DMS53 treated with DMSO at 0.1 percent for 48 hours (cell line): ENCODE data around the gene PCBP1.
"Not testable (repeated sequence)": the region's sequence is repeated elsewhere in the genome, so short reads cannot be mapped to it uniquely, and the experiment has no call there.

Experiments used
- DNase-seq: peaks from one replicate; lab custom pipeline; 2025; ENCODE audit not compliant: unreplicated experiment; lab: John Stamatoyannopoulos, UW

The PCBP1 gene

DNA sequence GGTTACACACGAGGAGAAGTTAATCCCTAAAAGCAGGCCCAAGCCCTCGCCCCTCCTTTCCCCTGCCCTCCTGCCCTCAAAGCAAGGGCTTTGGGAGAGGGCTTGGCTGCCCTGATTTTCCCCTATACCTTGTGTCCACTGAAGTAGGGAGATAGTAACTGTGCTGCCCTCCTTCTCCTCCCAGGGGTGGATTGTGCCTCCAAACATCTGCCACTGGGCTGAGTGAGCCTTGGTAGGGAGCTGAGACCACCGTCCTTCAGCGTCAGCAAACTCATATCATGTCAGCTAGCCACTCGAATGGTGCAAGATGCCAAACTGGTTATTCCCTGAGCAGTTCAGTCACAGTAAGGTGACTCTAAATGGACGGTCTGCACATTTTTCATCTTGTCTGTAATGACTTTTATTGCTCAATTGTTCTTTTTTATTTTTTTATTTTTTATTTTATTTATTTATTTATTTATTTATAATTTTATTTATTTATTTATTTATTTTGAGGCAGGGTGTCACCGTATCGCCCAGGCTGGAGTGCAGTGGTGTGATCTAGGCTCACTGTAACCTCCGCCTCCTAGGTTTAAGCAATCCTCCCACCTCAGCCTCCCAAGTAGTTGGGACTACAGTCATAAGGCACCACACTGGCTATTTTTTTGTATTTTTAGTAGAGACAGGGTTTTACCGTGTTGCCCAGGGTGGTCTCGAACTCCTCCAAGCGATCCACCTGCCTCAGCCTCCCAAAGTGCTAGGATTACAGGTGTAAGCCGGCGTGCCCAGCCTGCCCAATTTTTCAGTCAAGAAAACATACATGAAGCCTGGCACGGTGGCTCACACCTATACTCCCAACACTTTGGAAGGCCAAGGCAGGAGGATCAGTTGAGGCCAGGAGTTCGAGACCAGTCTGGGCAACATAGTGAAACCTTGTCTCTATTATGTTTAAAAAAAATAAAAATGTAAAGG, 8.7 kb downstream of the PCBP1 start:
- DNase-seq, result no peak

DNA sequence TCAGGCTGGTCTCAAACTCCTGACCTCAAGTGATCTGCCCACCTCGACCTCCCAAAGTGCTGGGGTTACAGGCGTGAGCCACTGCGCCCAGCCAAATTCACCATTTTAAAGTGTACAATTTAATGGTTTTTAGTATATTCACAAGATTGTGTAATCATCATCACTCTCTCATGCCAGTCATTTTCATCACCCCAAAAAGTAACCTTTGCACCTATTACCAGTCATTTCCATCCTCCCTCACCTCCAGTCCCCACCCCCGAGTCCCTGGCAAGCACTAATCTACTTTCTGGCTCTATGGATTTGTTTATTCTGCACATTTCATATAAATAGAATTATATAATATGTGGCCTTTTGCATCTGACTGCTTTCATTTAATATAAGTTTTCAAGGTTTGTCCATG, 10.8 kb downstream of the PCBP1 start:
- DNase-seq, result no peak

DNA sequence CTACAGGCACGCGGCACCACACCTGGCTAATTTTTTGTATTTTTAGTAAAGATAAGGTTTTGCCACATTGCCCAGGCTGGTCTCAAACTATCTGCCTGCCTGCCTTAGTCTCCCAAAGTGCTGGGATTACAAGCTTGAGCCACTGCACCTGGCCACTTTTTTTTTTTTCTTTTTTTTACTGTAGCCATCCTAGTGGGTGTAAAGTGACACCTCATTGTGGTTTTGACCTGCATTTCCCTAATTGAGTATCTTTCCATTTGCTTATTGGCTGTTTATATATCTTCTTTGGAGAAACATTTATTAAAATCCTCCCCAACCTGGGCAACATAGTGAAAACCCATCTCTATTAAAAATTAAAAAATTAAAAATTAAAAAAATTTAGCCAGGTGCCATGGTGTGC, 12.0 kb downstream of the PCBP1 start:
- DNase-seq, result no peak

DNA sequence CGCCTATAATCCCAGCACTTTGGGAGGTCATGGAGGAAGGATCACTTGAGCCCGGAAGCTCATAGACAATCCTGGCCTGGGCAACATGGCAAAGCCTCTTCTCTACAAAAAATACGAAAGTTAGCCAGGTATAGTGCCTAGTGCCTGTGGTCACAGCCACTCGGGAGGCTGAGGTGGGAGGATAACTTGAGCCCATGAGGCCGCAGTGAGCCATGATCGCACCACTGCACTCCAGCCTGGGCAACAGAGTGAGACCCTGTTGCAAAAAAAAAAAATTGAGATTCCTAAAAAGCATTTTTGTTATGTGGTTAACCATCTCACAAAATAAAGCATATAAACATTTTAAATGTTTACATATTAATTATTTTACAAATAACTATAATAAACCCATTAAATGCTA, 13.9 kb downstream of the PCBP1 start:
- DNase-seq, result no peak

DNA sequence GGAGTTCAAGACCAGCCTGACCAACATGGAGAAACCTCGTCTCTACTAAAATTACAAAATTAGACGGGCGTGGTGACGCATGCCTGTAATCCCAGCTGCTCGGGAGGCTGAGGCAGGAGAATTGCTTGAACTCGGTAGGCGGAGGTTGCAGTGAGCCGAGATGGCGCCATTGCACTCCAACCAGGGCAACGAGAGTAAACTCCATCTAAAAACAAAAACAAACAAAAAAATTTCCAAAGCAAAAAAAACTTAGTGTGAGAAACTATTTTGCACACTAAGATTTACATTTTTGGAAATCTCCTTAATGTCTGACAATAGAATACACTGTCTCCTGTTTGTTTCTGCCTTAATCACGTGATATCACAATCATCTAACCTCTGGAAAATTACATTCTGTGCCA, 14.4 kb downstream of the PCBP1 start:
- DNase-seq, result not testable (repeated sequence)

DNA sequence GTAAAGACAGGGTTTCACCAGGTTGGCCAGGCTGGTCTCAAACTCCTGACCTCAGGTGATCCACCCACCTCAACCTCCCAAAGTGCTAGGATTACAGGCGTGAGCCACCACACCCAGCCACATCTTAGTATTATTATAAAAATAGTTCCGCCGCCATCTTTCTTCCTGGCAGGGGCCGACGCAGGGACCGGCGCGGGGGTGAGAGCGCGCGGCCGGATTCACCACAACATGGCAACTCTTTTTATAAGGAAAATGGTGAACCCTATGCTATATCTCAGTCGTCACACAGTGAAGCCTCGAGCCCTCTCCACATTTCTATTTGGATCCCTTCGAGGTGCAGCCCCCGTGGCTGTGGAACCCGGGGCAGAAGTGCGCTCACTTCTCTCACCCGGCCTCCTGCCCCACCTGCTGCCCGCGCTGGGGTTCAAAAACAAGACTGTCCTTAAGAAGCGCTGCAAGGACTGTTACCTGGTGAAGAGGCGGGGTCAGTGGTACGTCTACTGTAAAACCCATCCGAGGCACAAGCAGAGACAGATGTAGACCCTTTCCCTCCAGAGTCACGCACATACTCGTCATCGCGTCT, 15.1 kb downstream of the PCBP1 start:
- not testable (repeated sequence) for DNase-seq

DNA sequence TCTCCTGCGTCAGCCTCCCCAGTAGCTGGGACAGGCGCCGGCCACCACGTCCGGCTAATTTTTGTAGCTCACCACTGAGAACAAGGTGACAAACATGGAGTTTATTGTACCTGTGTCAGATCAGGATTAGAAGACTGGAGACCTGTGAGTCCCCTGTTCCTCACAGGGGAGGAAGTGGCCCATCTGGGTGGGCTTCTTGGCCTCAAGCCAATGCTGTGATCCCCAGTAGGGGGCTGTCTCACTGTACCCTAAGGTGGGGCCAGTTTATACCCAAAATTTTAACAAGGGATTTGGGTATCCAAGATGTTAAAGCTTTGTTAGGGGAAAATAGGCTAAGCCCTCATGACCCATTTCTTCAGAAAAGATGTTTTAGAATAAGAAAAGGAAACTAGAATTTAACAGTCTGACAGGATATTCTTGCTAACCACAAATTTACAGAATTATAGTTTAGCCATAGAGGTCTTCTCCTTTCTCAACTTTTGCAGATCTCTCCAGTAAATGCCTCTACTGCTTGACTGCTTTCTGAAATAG, 16.3 kb downstream of the PCBP1 start:
- no peak for DNase-seq

DNA sequence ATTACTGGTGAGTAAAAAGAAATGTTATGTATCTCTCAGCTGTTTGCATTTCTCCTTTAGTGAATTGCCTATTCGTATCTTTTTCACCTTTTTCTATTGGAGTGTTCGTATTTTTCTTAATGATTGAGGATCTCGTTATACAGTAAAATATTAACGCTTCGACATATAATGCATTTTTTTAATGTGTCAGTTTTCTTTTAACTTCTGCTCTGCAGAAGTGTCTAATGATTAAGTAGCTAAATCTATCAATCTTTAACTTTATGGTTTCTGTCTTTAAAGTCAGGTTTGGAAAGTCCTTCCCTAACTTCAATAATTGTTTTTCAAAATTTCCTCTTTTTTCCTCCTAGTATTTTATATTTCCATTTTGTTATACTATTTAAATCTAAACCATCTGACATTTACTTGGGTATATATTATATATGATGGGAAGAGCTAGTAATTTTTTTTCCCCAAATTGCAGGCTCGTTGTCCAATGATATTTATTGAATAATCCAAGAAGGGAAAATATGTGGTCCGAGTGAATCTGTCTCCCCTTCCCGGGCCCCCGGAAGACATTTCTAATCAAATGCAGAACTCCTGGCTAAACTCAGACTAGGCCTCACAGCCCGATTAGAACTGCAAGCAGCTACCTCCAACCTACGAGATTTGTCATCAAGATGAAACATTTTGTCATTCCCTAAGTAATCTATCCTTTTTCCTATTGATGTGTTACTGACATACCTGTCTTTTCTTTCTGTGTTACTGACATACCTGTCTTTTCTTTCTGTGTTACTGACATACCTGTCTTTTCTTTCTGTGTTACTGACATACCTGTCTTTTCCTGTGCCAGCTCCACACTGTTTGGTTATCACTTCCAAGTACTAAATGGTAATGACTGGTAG, 17.2 kb downstream of the PCBP1 start:
- no peak for DNase-seq

DNA sequence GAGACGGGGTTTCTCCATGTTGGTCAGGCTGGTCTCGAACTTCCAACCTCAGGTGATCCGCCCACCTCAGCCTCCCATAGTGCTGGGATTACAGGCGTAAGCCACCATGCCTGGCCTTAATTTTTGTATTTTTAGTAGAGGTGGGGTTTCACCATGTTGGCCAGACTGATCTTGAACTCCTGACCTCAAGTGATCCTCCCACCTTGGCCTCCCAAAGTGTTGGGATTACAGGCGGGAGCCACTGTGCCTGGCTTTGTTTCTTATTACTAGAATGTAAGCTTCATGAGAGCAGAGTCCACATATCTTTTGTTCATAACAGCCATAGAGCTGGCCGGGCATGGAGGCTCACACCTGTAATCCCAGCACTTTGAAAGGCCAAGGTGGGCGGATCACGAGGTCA, 18.9 kb downstream of the PCBP1 start:
- DNase-seq, result not testable (repeated sequence)

DNA sequence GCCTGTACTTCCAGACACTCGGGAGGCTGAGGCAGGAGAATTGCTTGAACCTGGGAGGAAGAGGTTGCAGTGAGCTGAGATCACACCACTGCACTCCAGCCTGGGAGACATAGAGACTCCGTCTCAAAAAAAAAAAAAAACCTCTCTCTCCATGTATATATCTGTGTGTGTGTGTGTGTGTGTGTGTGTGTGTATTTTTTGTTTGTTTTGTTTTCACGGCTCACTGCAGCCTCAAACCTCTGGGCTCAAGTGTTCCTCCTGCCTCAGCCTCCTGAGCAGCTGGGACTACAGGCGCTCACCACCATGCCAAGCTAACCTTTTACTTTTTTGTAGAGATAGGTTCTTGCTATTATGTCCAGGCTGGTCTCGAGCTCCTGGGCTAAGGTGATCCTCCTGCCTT, 23.1 kb downstream of the PCBP1 start:
- peak; percentile 21 for DNase-seq

DNA sequence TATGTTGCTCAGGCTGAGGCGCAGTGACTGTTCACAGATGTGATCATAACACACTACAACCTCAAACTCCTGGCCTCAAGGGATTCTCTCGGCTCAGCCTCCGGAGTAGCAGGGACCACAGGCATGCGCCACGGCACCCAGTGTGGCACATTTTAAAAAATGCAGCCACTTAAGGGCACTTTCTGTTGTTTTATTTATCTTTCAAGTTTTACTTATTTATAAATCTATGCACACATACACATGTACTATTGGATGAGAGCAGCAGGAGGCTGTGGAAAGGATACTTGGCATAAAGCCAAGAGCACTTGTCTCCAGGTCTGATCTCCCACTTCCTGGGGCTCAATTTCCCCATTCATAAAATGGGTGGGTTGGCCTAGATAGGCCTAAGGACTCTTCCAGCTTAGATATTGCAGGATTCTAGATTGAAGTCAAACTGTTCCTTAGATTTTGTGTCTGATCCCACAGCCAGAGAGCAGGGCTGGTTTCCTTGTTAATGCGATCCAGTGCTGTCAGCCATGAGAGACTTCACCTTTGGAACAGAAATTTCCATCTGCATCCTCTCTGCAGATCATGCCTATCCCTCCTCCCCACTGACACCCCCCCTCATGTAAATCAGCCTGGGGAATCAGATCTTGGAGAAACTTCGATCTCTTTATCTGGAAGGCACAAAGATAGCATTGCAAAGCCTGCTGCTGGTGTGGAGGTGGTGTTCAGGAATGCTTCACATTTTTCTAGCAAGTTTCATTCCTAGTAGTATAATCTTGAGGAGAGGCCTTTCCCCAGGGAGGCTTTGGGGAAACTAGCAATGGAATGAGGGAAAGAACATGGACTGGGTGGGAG, 24.7 kb downstream of the PCBP1 start:
- DNase-seq, result peak; percentile 29

DNA sequence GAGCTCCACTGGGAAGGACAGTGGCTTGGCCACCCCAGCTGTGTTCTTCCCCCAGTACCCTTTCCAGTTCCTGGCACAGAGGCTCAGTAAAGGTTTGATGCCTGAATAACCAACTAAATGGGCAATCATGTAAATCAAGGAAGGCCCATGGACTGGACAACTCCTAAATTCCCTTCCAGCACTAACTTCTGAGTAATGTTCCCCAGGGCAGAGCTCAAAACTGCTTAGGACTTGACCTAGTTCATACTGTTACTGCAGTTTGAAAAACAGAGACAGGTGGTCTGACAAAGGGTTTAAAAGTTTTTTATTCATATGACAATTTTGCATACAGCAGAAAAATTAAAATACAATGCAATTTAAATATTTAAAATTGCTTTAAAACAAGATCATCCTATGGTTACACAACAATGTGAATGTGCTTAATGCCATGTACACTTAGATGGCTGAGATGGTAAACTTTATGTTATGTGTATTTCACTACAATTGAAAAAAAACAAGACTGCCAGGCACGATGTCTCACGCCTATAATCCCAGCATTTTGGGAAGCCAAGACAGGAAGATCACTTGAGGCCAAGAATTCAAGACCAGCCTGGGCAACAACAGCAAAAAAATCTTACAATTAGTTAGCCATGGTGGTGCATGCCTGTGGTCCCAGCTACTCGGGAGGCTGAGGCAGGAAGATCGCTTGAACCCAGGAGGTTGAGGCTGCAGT, 26.2 kb downstream of the PCBP1 start:
- no peak for DNase-seq

DNA sequence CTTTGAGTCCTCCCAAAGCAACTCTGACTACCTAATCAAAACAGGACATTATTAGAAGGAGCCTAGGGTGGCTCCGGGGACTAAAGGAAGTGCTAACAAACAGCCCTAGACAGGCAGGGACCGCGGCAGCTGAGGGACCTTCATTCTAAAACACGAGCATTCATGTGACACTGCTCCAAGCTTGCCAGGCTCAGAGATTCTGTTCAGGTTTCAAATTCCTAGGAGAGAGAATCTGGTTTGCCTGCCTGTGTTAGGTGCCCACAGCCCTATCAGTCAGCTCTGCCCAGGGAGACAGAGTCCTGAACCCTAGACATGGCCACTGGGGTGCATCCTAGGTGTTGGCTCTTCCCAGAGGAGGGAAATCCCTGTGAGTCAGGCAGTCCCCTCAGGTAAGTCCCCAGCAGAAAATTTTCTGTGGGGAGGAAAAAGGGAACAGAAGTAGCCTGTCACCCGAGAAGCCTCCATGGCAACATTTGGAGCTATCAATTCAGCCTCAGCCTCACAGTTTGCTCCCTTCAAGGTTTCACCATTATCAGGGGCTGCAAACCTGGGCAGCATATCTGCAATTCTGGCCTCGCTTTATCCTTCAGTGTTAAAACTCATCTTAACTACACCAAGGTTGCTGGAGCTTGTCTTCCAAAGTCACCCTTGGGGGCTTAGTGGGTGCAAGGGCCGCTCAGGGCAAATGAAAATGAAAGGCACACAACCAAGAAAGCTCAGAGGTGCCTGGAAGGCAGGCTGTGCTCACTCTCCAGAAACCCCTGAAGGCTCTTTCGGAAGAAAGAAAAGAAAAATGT, 28.6 kb downstream of the PCBP1 start:
- no peak for DNase-seq

DNA sequence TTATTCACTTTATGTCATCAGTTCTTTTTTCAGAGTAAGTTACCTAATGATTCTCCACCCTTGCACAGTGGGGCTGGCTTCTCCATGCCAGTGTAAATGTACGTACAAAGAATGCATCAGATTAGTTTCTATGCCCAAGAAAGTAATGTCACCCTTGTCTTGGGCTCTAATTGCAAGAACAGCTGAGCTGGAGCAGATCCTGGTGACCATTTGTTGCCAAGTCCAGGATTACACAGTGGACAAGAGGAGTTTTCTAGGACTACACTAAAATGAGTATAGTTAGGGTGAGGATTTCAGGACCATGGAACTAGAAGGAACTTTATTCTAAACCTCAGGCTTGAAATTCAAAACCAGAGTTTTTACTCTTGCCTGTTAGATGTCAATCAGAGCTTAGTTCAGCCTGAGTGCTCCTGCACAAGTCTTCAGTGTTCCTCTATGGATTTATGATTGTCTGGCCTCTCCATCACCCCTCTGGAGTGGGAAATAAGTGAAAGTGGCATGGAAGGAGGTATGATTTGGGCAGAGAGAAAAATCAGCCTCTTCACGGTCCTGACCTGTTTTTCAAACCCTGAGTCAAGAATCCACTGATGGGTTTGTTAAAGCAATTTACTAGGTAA, 29.8 kb downstream of the PCBP1 start:
- no peak for DNase-seq

DNA sequence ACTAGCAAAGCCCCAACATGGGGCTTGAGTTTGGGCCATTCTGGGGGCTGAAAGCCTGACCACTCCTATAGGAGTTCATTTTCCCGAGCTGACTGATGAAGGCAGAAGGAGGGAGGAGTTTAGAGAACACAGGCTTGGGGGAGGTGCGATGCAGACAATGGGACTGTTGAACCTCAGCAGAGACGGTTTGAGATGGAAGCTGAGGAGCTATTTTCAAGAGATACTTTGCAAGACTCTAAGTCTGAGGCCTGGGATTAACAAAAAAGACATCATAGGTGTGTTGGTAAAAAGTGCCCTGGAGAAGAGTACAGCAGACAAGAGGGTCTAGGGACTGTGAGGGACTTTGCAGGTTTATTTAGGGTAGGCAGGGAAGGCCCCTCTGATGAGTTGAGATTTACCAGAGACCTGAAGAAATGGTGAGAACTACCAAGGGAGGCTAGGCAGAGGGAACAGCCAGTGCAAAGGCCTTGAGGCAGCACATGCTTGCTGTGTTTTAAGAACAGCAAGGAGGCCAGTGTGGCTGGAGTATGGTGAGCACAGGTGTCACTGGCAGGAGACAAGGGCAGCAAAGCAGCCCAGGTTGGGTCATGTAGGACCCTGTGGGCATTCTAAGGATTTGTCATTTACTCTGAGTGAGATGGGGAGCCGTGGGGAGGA, 31.6 kb downstream of the PCBP1 start:
- no peak for DNase-seq

DNA sequence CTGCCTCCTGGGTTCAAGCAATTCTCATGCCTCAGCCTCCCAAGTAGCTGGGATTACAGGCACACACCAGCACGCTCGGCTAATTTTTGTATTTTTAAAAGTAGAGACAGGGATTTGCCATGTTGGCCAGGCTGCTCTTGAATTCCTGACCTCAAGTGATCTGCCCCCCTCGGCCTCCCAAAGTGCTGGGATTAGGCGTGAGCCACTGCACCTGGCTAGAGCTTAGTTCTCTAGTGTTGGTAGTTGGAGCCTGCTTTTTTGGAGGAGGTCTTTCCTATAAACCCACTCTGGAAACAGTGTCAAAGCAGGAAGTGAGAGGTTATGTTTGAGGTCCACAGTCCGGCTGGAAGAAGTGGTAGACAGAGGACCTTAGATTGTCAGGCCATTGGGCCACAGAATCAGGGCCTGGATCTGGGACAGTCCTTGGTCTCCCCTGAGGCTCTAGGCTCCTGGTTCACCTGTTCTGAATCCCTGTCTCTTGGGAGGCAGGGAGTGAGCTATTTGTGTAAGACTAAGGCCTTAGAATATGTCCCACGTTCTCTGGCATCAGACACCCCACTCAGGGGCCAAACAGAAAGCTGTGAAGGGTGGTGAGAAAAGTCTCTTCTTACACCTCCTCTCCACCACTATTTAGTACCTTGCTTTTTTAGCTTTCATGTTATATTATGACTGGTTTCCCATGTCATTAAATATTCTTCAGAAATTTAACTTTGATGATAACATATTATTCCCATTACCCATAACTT, 34.5 kb downstream of the PCBP1 start:
- no peak for DNase-seq

DNA sequence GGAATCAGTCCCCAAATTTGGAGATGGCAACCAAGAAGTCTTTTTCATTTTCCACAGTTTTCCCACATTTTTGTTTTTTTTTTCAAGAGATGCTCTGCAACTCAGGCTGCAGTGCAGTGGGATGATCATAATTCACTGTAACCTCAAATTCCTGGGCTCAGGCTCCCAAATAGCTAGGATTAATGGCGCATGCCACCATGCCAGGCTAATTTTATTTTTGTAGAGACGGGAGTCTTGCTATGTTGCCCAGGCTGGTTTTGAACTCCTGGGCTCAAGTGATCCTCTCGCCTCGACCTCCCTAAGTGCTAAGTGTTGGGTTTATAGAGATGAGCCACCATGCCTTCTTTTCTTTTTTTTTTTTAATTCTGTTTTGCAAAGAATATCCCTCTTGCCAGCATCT, 35.2 kb downstream of the PCBP1 start:
- DNase-seq, result no peak
